HepG2 (cell line): ENCODE data around the gene POLQ. TPM values are rescaled to one million over a fixed set of nuclear protein-coding genes. Genes with fewer than 3 reads are reported as not detected.

Experiments used
- ATAC-seq: fragments of 200-7000 bp; cut with Tn5 transposase; 3 replicates; pipeline ENCODE4 v1.9.1; 2020; ENCODE audit warnings: mild to moderate bottlenecking, moderate library complexity
- BruUV-seq: library from RNA; stranded (reverse); fragments of 400-500 nt; replicated peaks from 2 replicates; lab custom pipeline; 2021; lab: Mats Ljungman, UMichigan
- CTCF ChIA-PET: fragments of 300-600 bp; formaldehyde crosslinking; extraction: SDS; loops from one replicate; lab custom pipeline; 2021; ENCODE audit warnings: low total read pairs, inconsistent platforms, low intra/inter-chr PET ratio; lab: Yijun Ruan, JAX
- POLR2A ChIA-PET: fragments of 350-600 bp; sonication (Branson Sonifier 250); formaldehyde crosslinking; loops from one replicate; lab custom pipeline; 2020; ENCODE audit warnings: antibody characterized with exemption, inconsistent platforms; lab: Yijun Ruan, JAX
- DNase-seq: peaks from one replicate; pipeline ENCODE4 v3.0.0-alpha.2; 2015; ENCODE audit warnings: low spot score
- FAIRE-seq: peaks from 3 replicates; lab custom pipeline; 2011; peaks lifted over from hg19 to GRCh38; lab: Jason Lieb, UNC
- H2AFZ ChIP-seq: one replicate; pipeline ENCODE4 v1.6.1; 2011; ENCODE audit warnings: low read length, inconsistent platforms
- H3K27ac ChIP-seq: fragments of 300-600 bp; 3 replicates; pipeline ENCODE4 v1.8.0; 2011; ENCODE audit warnings: mixed run types, mild to moderate bottlenecking, mixed read lengths, low read length, inconsistent platforms; ENCODE audit not compliant: insufficient read depth; ENCODE audit errors: extremely low read length
- H3K27me3 ChIP-seq, 2 experiments: fragments of 200-600 bp in 1 of 2; 2 replicates in 1 of 2; 3 replicates in 1 of 2; pipeline versions ENCODE4 v1.6.0 to v1.8.0; 2011; ENCODE audit warnings: low read length in 2 of 2, mild to moderate bottlenecking in 2 of 2, moderate library complexity in 2 of 2, inconsistent platforms in 1 of 2; ENCODE audit not compliant: insufficient read depth in 2 of 2, control insufficient read depth in 1 of 2
- H3K36me3 ChIP-seq, 2 experiments: fragments of 200-600 bp in 1 of 2; replicated peaks in 1 of 2; 2 replicates in 1 of 2; 3 replicates in 1 of 2; pipeline versions ENCODE4 v1.5.1 to v1.8.0; 2011; ENCODE audit warnings: low read length in 2 of 2, inconsistent platforms in 1 of 2; ENCODE audit not compliant: insufficient read depth in 2 of 2, control insufficient read depth in 1 of 2
- H3K4me1 ChIP-seq: 2 replicates; pipeline ENCODE4 v1.5.1; 2012; ENCODE audit warnings: low read length, inconsistent platforms; ENCODE audit not compliant: insufficient read depth
- H3K4me2 ChIP-seq: 2 replicates; pipeline ENCODE4 v1.6.0; 2011; ENCODE audit warnings: low read depth, low read length, inconsistent platforms
- H3K4me3 ChIP-seq, 3 experiments: fragments of 200-600 bp in 1 of 3; sonication (generic), shearing (Covaris generic) in 1 of 3; replicated peaks in 1 of 3; 2 replicates each; pipeline ENCODE4 v1.5.1; 2011 to 2016; ENCODE audit warnings: low read length in 3 of 3, inconsistent platforms in 2 of 3, low read depth in 2 of 3, mild to moderate bottlenecking in 2 of 3, control low read depth in 1 of 3, mixed read lengths in 1 of 3; ENCODE audit not compliant: insufficient read depth in 1 of 3
- H3K79me2 ChIP-seq: one replicate; pipeline ENCODE4 v1.6.1; 2011; ENCODE audit warnings: low read length, inconsistent platforms; ENCODE audit not compliant: insufficient read depth
- H3K9ac ChIP-seq: 2 replicates; pipeline ENCODE4 v1.6.0; 2011; ENCODE audit warnings: mild to moderate bottlenecking, low read depth, low read length, inconsistent platforms; ENCODE audit not compliant: insufficient read depth
- H3K9me3 ChIP-seq: 2 replicates; pipeline ENCODE4 v1.5.1; 2012; ENCODE audit warnings: mild to moderate bottlenecking, low read length
- H4K20me1 ChIP-seq: 2 replicates; pipeline ENCODE4 v1.6.0; 2011; ENCODE audit warnings: inconsistent platforms, mild to moderate bottlenecking, low read length, moderate library complexity; ENCODE audit not compliant: insufficient read depth
- ATF3 ChIP-seq: sonication (generic); formaldehyde crosslinking; IDR thresholded peaks from 2 replicates; pipeline ENCODE4 v1.4.0; 2020; ENCODE audit warnings: missing genetic modification reagents
- GABPA ChIP-seq, 2 experiments: IDR thresholded peaks; 2 replicates each; pipeline ENCODE4 v1.6.1; 2011 to 2016; ENCODE audit warnings: low read depth in 2 of 2, low read length in 1 of 2, missing biosample characterization in 1 of 2, missing genetic modification characterization in 1 of 2
- IKZF5 ChIP-seq: IDR thresholded peaks from 2 replicates; pipeline ENCODE4 v1.6.1; 2018; ENCODE audit warnings: missing genetic modification reagents, mild to moderate bottlenecking, missing compliant biosample characterization
- MED1 ChIP-seq: sonication (generic); formaldehyde crosslinking; IDR thresholded peaks from 2 replicates; pipeline ENCODE4 v1.4.0; 2020; ENCODE audit warnings: missing genetic modification reagents
- MIER3 ChIP-seq: IDR thresholded peaks from 2 replicates; pipeline ENCODE4 v1.6.1; 2016; ENCODE audit warnings: missing compliant biosample characterization, borderline replicate concordance
- NR0B2 ChIP-seq: sonication (generic); formaldehyde crosslinking; IDR thresholded peaks from 2 replicates; pipeline ENCODE4 v1.4.0; 2020; ENCODE audit warnings: mild to moderate bottlenecking, missing genetic modification reagents
- SNAI1 ChIP-seq: sonication (generic); formaldehyde crosslinking; IDR thresholded peaks from 2 replicates; pipeline ENCODE4 v1.5.0; 2020; ENCODE audit warnings: mild to moderate bottlenecking, missing genetic modification reagents, borderline replicate concordance
- SNAPC2 ChIP-seq: sonication (generic); formaldehyde crosslinking; IDR thresholded peaks from 2 replicates; pipeline ENCODE4 v1.8.1; 2022; ENCODE audit warnings: mild to moderate bottlenecking, missing genetic modification reagents
- YY1 ChIP-seq: IDR thresholded peaks from 2 replicates; pipeline ENCODE4 v1.6.1; 2011; ENCODE audit warnings: low read length, low read depth, moderate library complexity, mild to moderate bottlenecking; ENCODE audit not compliant: insufficient read depth, insufficient replicate concordance
- ZNF703 ChIP-seq: sonication (generic); formaldehyde crosslinking; IDR thresholded peaks from 2 replicates; pipeline ENCODE4 v1.5.1; 2020; ENCODE audit warnings: missing genetic modification reagents, mild to moderate bottlenecking, moderate library complexity, borderline replicate concordance
- ZNF83 ChIP-seq: sonication (generic); formaldehyde crosslinking; IDR thresholded peaks from 2 replicates; pipeline ENCODE4 v1.4.0; 2020; ENCODE audit warnings: missing genetic modification reagents, mild to moderate bottlenecking, borderline replicate concordance
- ZNF850 ChIP-seq: sonication (generic); formaldehyde crosslinking; conservative IDR thresholded peaks from 2 replicates; pipeline ENCODE4 v1.9.0; 2021; ENCODE audit warnings: mild to moderate bottlenecking, missing genetic modification reagents
- WGBS: methylation state at CpG from one replicate; pipeline ENCODE4 v1.1.6; 2017; ENCODE audit warnings: low lambda C conversion rate; 5-methylcytosine and 5-hydroxymethylcytosine counted together
- in situ Hi-C: cut with HindIII; loops from 2 replicates; pipeline ENCODE4 v1.10.0; 2017; ENCODE audit warnings: low pct_unique_long_range_greater_than_20kb; ENCODE audit not compliant: extremely low pct_ligation_motif_present
- intact Hi-C: fragments of 100-400 bp; cut with micrococcal nuclease; formaldehyde crosslinking; loops from one replicate; pipeline ENCODE4 v1.10.0; 2022; ENCODE audit not compliant: unreplicated experiment
- polyA plus RNA-seq, 8 experiments: library from polyadenylated mRNA; depleted of rRNA in 3 of 8; stranded (reverse) in 7 of 8; unstranded in 1 of 8; fragments of >200 nt; fragmentation: Illumina TruSeq in 4 of 8; extraction: Trizol in 4 of 8; gene quantifications; 2 replicates each; pipeline versions ENCODE4 v1.2.1 to v1.2.3, GENCODE V29; 2011 to 2016; ENCODE audit warnings: low read depth in 4 of 8, missing spikeins in 1 of 8, mixed read lengths in 1 of 8; ENCODE audit not compliant: insufficient read depth in 1 of 8
- total RNA-seq, 5 experiments: library from RNA; depleted of rRNA; stranded (reverse); fragments of >200 nt; fragmentation: Illumina TruSeq; extraction: Trizol; gene quantifications; 2 replicates each; pipeline ENCODE4 v1.2.3, GENCODE V29; 2016; ENCODE audit warnings: low read depth in 1 of 5
- TF ChIP-seq, protein P1 (sequence below): sonication (generic); formaldehyde crosslinking; IDR thresholded peaks from 2 replicates; pipeline ENCODE4 v1.8.1; 2023; ENCODE audit warnings: mild to moderate bottlenecking, inconsistent platforms, moderate library complexity, missing genetic modification reagents, borderline replicate concordance
- TF ChIP-seq, protein P2 (sequence below): sonication (generic); formaldehyde crosslinking; IDR thresholded peaks from 2 replicates; pipeline ENCODE4 v1.5.0; 2020; ENCODE audit warnings: missing genetic modification reagents, mild to moderate bottlenecking, borderline replicate concordance
- TF ChIP-seq, protein P3 (sequence below): sonication (generic); formaldehyde crosslinking; conservative IDR thresholded peaks from 2 replicates; pipeline ENCODE4 v1.4.0; 2020; ENCODE audit warnings: missing genetic modification reagents

POLQ gene
- total and polyA plus RNA-seq, 2 of the 13 experiments (the other 11 are each of a cell fraction or from before 2014, with no cell fraction given), result 2.5 to 18.6 TPM

DNA sequence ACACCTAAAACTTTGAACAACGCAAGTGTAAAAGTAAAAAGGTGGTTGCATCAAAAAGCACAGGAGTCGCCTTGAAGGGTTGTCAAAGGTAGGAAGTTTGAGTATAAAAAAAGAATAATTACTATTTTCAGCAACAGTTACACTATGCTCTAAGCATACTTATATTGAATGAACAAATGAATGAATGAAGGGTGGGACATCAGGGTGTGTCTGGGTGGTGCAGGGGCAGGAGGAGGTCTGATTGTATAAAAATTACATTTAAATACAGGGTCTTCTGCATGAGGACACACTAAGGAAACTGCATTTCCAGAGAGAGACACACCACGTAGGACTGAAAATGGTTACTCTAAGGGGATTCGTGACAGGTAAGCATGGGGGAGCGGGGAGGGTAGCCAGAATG lies 21.9 kb upstream of the POLQ start, which contains the start of gene ARGFX (continued):
- no peak for TF ChIP-seq IKZF5 (CRISPR knock-in tag)
- no peak for TF ChIP-seq ZNF850
- TF ChIP-seq, all 625 proteins: peak for 0

DNA sequence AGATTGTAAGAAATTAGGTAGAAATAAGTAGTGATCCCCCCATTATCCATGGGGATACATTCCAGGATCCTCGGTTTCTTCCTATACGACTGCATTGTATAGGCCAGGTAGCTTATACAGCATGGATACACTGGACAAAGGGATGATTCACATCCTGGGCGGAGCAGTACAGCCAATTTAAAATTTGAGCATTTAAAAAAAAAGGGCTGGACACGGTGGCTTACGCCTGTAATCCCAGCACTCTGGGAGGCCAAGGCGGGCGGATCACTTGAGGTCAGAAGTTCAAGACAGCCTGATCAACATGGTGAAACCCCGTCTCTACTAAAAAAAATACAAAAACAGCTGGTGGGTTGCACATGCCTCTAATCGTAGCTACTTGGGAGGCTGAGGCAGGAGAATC lies 21.0 kb upstream of the POLQ start:
- H3K9me3 ChIP-seq, result no peaks in the 10 kb centered on the region
- no peaks in the 10 kb centered on the region for H4K20me1 ChIP-seq
- no peak overlapping the region for H3K9ac ChIP-seq
- WGBS, result 29% methylated on average over 9 of the region's 9 CpGs
- in situ Hi-C loops, result loop anchor here (25.0 kb wide), 1 partner anchor 1121 kb away; the partner anchor contains the start of gene PARP14
- H3K4me1 ChIP-seq, result no peaks in the 10 kb centered on the region; the same call in 1 of the 2 replicates
- H3K4me3 ChIP-seq, result no peak overlapping the region
- H3K27ac ChIP-seq, result no peak overlapping the region
- no TSS peak for BruUV-seq
- H3K27me3 ChIP-seq, result no peaks in the 10 kb centered on the region
- no peak for ATAC-seq
- ChIA-PET POLR2A (no interaction called here), CTCF (no interaction called here)
- no peak overlapping the region for H2AFZ ChIP-seq
- no peak for FAIRE-seq
- H3K4me2 ChIP-seq, result no peak overlapping the region
- H3K36me3 ChIP-seq, result no peaks in the 10 kb centered on the region
- no peak for DNase-seq
- intact Hi-C loops, result no loop called here
- no peaks in the 10 kb centered on the region for H3K79me2 ChIP-seq
- no peak for TF ChIP-seq NR0B2
- TF ChIP-seq MIER3 (CRISPR knock-in tag), result no peak
- TF ChIP-seq, protein P1, sequence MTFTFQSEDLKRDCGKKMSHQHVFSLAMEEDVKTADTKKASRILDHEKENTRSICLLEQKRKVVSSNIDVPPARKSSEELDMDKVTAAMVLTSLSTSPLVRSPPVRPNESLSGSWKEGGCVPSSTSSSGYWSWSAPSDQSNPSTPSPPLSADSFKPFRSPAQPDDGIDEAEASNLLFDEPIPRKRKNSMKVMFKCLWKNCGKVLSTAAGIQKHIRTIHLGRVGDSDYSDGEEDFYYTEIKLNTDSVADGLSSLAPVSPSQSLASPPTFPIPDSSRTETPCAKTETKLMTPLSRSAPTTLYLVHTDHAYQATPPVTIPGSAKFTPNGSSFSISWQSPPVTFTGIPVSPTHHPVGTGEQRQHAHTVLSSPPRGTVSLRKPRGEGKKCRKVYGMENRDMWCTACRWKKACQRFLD, result no peak
- TF ChIP-seq YY1, result no peak
- no peak for TF ChIP-seq SNAPC2 (CRISPR knock-in tag)
- TF ChIP-seq ZNF83 (CRISPR knock-in tag), result no peak
- TF ChIP-seq, protein P2, sequence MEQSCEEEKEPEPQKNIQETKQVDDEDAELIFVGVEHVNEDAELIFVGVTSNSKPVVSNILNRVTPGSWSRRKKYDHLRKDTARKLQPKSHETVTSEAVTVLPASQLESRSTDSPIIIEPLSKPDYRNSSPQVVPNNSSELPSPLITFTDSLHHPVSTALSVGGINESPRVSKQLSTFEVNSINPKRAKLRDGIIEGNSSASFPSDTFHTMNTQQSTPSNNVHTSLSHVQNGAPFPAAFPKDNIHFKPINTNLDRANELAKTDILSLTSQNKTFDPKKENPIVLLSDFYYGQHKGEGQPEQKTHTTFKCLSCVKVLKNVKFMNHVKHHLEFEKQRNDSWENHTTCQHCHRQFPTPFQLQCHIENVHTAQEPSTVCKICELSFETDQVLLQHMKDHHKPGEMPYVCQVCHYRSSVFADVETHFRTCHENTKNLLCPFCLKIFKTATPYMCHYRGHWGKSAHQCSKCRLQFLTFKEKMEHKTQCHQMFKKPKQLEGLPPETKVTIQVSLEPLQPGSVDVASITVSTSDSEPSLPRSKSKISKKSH (CRISPR knock-in tag), result no peak
- TF ChIP-seq, protein P3, sequence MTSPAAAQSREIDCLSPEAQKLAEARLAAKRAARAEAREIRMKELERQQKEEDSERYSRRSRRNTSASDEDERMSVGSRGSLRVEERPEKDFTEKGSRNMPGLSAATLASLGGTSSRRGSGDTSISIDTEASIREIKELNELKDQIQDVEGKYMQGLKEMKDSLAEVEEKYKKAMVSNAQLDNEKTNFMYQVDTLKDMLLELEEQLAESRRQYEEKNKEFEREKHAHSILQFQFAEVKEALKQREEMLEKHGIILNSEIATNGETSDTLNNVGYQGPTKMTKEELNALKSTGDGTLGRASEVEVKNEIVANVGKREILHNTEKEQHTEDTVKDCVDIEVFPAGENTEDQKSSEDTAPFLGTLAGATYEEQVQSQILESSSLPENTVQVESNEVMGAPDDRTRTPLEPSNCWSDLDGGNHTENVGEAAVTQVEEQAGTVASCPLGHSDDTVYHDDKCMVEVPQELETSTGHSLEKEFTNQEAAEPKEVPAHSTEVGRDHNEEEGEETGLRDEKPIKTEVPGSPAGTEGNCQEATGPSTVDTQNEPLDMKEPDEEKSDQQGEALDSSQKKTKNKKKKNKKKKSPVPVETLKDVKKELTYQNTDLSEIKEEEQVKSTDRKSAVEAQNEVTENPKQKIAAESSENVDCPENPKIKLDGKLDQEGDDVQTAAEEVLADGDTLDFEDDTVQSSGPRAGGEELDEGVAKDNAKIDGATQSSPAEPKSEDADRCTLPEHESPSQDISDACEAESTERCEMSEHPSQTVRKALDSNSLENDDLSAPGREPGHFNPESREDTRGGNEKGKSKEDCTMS, result no peak
- no peak for TF ChIP-seq ZNF703 (CRISPR knock-in tag)
- TF ChIP-seq SNAI1 (CRISPR knock-in tag), result no peak
- no peak for TF ChIP-seq ATF3 (CRISPR knock-in tag)
- TF ChIP-seq MED1 (CRISPR knock-in tag), result no peak
- no peak for TF ChIP-seq GABPA (IDR thresholded peaks at IDR 0.05; ENCODE audit: low read depth, low read length)
- TF ChIP-seq GABPA (CRISPR knock-in tag; IDR thresholded peaks at IDR 0.05; ENCODE audit: low read depth), result no peak
